T-helper 1 cell treated with Interleukin-12 subunit alpha and Interleukin-12 subunit beta and Interleukin-4 antibody, amounts not matched to agents 30 μg/mL and 1 μg/mL, for 36 hours (primary cell): Measurements from ENCODE around the gene GPS1.

Experiments used
- H3K27ac Mint-ChIP-seq: one replicate; pipeline ENCODE4 v1.8.0; 2021; ENCODE audit warnings: mild to moderate bottlenecking, mixed read lengths
- H3K27me3 Mint-ChIP-seq: one replicate; pipeline ENCODE4 v1.8.0; 2021; ENCODE audit warnings: low read depth, mixed read lengths
- H3K36me3 Mint-ChIP-seq: one replicate; pipeline ENCODE4 v1.8.0; 2021; ENCODE audit warnings: low read depth, mixed read lengths
- H3K4me1 Mint-ChIP-seq: one replicate; pipeline ENCODE4 v1.8.0; 2021; ENCODE audit warnings: low read depth, mixed read lengths
- H3K4me3 Mint-ChIP-seq: one replicate; pipeline ENCODE4 v1.8.0; 2021; ENCODE audit warnings: mild to moderate bottlenecking, moderate library complexity, mixed read lengths
- H3K9me3 Mint-ChIP-seq: one replicate; pipeline ENCODE4 v1.8.0; 2021; ENCODE audit warnings: mixed read lengths

The GPS1 gene

DNA sequence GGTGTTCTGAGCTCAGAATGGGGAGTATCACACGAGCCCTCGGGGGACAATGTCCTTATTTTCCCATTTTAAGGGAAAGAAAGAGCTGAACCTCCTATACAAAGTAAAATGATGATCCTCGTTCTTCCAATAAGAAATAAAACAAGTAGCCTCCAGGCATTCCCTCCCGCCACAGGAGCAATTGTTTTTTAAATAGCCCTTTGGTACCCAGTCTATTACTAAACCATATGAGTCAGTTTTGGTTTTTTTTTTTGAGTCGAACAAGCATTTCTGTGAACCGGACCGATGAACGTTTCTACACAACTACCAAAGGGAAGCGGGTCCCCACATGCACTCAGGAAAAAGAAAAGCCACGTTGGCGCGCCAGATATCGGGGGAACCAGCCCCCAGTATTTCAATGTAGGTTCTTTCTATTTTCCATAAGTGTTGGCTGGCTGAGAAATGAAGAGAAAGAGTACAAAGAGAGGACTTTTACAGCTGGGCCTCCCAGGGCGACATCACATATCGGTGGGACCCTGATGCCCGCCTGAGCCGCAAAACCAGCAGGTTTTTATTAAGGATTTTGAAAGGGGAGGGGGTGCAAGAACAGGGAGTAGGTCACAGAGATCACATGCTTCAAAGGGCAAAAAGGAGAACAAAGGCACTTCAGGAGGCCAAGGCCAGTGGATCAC lies 10.4 kb upstream of the GPS1 start:
- no peaks in the 10 kb centered on the region for H3K9me3 Mint-ChIP-seq
- peaks cover 11% of the 10 kb centered on the region for H3K4me1 Mint-ChIP-seq
- no peaks in the 10 kb centered on the region for H3K36me3 Mint-ChIP-seq
- H3K4me3 Mint-ChIP-seq = no peak overlapping the region
- H3K27me3 Mint-ChIP-seq = peaks cover 4% of the 10 kb centered on the region
- no peak overlapping the region for H3K27ac Mint-ChIP-seq

DNA sequence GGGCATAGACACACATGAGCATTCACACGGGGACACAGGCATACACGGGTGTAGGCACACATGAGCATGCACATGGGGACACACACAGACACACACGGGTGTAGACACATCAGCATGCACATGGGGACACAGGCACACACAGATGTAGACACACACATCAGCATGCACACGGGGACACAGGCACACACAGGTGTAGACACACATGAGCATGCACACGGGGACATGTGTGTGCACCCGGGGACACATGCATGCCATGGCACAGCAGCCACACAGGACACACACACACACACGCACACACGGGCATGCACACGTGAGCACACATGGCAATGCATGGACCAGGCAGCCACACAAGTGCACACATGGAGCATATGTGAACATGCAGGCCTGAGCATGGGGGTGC lies 9.0 kb upstream of the GPS1 start:
- Mint-ChIP-seq H3K27ac (no peak overlapping the region), H3K9me3 (no peaks in the 10 kb centered on the region), H3K36me3 (peaks cover 3% of the 10 kb centered on the region), H3K4me1 (peaks cover 13% of the 10 kb centered on the region), H3K27me3 (peaks cover 4% of the 10 kb centered on the region), H3K4me3 (no peak overlapping the region)

DNA sequence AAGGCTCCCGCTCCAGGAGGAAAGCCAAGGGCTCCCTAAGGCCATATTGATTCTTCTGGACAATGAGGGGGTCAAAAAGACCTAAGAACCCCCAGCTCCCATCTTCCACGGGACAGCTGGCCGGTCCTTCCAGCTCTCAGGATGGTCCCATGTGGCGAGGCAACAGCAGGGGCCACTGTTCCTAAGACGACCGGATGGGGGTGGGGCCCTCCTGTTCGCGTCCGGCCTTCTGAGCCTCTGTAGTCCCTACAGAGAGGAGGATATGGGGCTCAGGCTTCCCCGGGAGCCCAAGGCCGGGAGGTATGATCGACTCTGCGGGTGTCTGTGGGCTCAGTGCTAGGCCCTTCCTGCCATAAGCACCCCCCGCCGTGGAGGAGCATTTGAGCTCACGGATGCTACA lies 8.2 kb upstream of the GPS1 start:
- Mint-ChIP-seq H3K27me3 (no peaks in the 10 kb centered on the region), H3K4me1 (peaks cover 10% of the 10 kb centered on the region), H3K4me3 (no peak overlapping the region), H3K27ac (no peak overlapping the region), H3K9me3 (no peaks in the 10 kb centered on the region), H3K36me3 (peaks cover 5% of the 10 kb centered on the region)

DNA sequence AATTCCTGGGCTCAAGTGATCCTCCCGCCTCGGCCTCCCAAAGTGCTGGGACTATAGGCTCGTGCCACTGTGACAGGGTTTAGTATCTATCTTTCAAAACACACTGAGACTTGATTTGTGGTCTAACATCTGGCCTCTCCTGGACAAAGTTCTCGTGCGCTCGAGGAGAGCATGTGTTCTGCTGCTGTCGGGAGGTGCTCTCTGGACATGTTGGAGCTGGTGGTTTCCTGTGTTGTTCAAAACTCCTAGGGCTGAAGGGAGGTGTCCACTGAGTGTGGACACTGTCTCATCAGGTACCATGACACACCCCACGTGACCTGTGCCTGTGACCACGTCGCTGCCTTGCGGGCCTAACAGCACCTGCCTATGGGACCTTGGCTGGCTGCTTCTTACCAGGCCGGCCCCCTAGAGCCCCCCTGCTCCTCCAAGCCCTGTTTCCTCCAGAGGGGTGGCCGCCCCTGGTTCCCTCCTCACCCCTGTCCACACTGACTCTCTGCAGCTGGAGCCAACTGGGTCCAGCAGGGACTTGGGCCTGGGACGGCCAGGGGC lies 5.7 kb upstream of the GPS1 start:
- Mint-ChIP-seq H3K4me3 (no peak overlapping the region), H3K27me3 (no peaks in the 10 kb centered on the region), H3K27ac (no peak overlapping the region), H3K4me1 (peaks cover 9% of the 10 kb centered on the region), H3K36me3 (peaks cover 5% of the 10 kb centered on the region), H3K9me3 (no peaks in the 10 kb centered on the region)

DNA sequence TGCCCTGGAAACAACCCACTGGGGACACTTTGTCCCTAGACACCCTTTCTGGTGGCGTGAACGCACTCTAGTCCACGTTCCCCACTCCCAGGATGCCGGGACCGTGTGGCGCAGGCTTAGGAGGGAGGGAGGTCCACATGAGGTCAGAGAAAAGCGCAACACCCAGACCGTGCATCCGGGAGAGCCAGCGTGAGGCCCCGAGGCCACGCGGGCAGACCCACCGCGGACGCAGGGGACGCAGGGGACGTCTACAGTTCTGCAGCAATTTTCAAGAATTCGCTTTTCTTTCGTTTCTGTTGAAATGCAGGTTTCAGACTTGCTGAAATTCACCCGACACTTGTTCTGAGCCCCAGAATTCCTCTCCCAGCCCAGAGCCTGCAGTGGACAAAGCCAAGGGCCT lies 4.8 kb upstream of the GPS1 start:
- H3K27me3 Mint-ChIP-seq = no peaks in the 10 kb centered on the region
- H3K4me3 Mint-ChIP-seq = no peak overlapping the region
- H3K27ac Mint-ChIP-seq = no peak overlapping the region
- peaks cover 9% of the 10 kb centered on the region for H3K4me1 Mint-ChIP-seq
- no peaks in the 10 kb centered on the region for H3K9me3 Mint-ChIP-seq
- peaks cover 5% of the 10 kb centered on the region for H3K36me3 Mint-ChIP-seq

DNA sequence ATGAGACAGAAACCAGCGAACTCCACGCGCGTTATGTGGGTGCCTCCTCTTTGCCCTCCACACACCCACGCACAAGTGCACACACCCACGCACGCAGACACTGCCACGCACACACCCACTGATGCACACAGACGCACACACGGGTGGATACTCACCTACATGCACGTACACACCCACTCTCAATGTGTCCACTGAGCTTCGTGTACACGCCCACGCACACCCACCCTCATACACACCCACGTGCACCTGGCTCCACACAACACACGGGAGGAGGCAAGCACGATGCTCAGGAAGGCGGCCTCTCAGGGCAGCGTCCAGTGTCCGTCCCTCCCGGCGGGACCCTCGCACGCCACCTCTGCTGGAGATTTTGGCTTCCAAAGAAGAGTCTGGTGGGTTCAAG lies 4.3 kb upstream of the GPS1 start:
- H3K27ac Mint-ChIP-seq = no peak overlapping the region

DNA sequence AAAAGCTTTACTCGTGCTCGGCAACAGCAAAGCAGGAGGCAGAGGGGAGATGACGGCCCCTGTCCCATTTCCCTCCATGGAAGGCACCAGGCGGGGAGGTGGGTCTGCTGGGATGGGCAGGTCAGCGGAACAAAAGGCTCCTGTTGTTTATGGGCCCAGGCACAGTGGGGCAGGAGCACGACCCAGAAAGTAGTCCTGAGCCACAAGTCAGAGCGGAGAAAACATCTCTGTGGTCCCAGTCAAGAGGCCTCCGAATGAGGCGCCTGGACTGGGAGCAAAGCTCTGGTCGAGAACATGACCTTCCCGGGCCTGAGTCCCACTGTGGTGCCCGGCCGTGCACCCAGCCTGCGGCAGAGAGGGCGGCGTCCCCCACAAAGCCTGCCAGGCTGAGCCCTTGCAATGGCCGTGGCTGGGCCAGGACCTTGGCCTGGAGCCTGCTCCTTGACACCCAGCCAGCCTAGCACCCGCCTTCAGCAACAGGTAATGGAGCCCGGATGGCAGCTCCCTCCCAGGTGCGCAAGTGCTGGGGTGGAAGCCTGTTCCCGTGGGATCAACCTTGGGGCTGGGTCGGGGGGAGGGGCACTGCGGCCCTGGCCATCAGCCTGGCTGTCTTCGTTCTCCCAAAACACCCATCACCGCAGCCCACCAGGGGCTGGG lies 3.7 kb upstream of the GPS1 start:
- Mint-ChIP-seq H3K36me3 (peaks cover 5% of the 10 kb centered on the region), H3K27me3 (no peaks in the 10 kb centered on the region), H3K4me3 (peak overlapping the region; percentile 40), H3K9me3 (no peaks in the 10 kb centered on the region), H3K27ac (no peak overlapping the region), H3K4me1 (peaks cover 9% of the 10 kb centered on the region)

More for the DNA sequence above, 4.3 kb upstream of the GPS1 start:
- H3K9me3 Mint-ChIP-seq = no peaks in the 10 kb centered on the region
- peaks cover 9% of the 10 kb centered on the region for H3K4me1 Mint-ChIP-seq
- H3K36me3 Mint-ChIP-seq = peaks cover 5% of the 10 kb centered on the region
- H3K4me3 Mint-ChIP-seq = peak overlapping the region; percentile 40
- H3K27me3 Mint-ChIP-seq = no peaks in the 10 kb centered on the region

DNA sequence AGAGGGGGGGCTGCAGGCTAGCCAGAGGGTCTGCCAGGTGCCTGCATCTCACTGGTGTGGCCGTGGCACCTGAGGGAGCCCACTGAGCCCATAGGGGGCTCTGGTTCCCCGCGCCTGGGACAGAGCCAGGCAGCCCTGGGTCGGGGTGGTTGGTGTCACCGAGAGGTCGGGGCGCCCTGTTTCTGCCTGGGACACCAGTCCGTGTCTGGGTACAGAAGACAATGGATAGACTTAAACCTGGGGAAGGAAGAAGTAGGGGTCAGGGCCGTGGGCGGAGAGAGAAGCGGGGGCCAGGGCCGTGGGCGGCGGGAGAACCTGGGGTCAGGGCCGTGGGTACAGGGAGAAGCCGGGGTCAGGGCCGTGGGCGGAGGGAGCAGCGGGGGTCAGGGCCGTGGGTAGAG lies 3.1 kb upstream of the GPS1 start:
- Mint-ChIP-seq H3K4me3 (no peak overlapping the region), H3K27ac (no peak overlapping the region), H3K4me1 (peaks cover 11% of the 10 kb centered on the region), H3K9me3 (no peaks in the 10 kb centered on the region), H3K36me3 (peaks cover 5% of the 10 kb centered on the region), H3K27me3 (no peaks in the 10 kb centered on the region)

DNA sequence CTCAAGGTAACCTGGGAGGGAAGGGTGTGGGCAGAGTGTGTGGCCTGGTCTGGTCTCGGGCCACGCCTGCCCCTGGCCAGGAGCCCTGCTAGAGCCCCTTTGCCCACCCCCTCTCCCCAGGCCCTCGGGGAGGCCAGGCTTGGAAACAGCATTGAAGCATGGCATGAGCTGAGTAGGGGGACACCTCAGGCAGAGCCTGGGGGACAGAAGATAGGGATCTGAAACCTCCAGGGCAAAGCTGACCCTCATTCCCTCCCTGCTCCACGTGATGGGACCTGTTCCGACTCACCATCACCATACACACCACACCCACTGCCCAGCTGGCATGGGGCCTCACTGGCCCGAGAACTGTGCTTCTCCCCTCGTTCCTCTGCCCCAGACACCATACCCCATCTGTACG lies 2.6 kb upstream of the GPS1 start:
- H3K4me3 Mint-ChIP-seq = no peak overlapping the region
- no peaks in the 10 kb centered on the region for H3K27me3 Mint-ChIP-seq
- no peaks in the 10 kb centered on the region for H3K9me3 Mint-ChIP-seq
- peaks cover 11% of the 10 kb centered on the region for H3K4me1 Mint-ChIP-seq
- peaks cover 5% of the 10 kb centered on the region for H3K36me3 Mint-ChIP-seq
- no peak overlapping the region for H3K27ac Mint-ChIP-seq

DNA sequence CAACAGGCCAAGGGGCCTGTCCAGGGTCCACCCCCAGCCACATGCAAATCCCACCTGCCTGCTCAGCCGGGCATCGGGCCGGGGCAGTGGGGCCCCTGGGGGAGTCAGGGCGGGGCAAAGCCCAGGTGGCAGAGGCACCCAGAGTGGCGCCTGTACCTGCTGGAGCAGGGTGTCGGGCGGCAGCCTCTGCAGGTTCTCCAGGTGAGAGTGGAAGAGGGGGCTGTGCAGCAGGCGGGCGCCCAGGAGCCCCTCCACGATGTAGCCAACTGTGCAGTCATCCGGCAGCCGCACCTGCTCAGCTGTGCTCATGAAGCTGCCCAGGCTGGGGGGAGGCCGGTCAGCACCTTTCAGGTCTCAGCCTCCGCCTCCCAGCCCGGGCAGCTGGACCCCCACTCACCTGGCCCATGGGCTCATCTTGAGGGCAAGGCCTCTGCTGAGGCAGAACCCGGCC lies 2.2 kb upstream of the GPS1 start:
- Mint-ChIP-seq H3K9me3 (no peaks in the 10 kb centered on the region), H3K27ac (peak overlapping the region; percentile 31), H3K4me1 (peaks cover 11% of the 10 kb centered on the region), H3K36me3 (peaks cover 5% of the 10 kb centered on the region), H3K27me3 (no peaks in the 10 kb centered on the region), H3K4me3 (no peak overlapping the region)

DNA sequence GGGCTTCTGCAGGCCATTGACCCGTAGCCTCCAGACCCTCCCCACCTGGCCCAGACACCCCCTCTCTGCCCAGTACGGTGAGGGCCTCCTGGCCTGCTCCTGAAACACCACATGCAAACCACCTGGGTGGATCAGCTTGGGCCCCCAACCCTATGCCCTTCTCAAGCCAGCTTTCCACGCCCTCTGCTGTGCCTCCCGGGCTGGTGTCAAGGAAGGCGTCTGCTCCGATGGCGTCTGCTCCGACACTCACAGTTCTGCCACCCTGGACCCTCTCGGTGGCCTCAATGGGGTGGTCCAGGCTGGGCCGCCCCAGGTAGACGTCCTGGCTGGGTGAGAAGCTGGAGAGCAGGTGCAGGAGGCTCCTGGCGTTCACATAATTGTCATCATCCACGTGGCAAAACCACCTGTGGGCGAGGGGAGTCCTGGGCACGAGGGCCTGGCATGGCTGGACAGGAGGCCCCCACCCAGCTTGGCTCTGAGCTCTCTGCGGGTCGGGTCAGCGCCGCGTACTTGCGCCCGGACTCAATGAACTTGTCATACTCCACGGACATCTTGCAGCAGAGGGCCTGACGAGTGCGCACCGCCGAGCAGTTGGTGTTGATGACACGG lies 1.4 kb upstream of the GPS1 start:
- no peak overlapping the region for H3K27ac Mint-ChIP-seq

DNA sequence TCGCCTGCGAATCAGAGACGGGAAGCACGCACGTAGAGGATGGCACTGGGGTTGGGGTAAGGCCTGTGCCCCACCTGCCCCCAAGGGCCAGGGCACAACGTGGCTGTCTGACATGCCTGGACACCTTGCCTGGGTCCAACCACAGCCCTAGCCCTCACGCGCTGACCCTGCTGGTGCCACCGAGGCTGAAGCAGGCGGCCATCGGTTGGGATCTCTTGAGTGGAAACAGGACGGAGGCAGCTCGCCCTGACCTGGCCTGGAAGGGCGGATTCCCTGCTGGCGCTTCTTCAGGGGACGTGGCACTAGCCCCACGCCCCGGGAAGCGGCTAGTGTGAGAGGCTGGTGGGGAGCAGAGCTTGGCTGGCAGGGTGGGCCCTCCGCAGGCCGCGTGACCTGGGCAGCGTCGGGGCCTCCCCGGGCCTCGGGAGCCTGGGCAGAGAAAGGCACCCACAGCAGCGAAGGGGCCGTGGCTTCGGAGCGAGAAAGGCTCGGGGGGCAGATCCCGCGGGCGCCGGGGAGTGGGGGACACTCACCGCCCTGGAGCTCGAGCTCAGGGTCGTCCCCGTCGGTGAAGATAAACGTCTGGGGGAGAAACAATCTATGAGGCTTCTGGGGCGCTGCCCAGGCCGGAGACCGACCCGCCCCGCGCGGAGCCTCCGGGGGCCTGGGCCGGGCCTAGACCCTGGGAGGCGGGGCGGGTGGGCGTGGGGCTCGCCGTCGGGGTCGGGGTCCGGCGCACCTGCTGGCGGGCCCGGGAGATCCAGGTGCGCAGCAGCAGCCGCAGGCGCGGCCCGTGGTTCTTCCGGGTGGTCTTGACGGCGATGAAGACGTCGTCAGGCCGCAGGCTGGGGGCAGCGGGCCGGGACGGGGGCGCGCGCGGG lies 697 bp upstream of the GPS1 start:
- peaks cover 5% of the 10 kb centered on the region for H3K36me3 Mint-ChIP-seq
- H3K27me3 Mint-ChIP-seq = no peaks in the 10 kb centered on the region

More for the DNA sequence above, 1.4 kb upstream of the GPS1 start:
- H3K4me1 Mint-ChIP-seq = peaks cover 11% of the 10 kb centered on the region
- H3K27me3 Mint-ChIP-seq = no peaks in the 10 kb centered on the region
- peaks cover 5% of the 10 kb centered on the region for H3K36me3 Mint-ChIP-seq
- peak overlapping the region; percentile 88 for H3K4me3 Mint-ChIP-seq
- no peaks in the 10 kb centered on the region for H3K9me3 Mint-ChIP-seq

DNA sequence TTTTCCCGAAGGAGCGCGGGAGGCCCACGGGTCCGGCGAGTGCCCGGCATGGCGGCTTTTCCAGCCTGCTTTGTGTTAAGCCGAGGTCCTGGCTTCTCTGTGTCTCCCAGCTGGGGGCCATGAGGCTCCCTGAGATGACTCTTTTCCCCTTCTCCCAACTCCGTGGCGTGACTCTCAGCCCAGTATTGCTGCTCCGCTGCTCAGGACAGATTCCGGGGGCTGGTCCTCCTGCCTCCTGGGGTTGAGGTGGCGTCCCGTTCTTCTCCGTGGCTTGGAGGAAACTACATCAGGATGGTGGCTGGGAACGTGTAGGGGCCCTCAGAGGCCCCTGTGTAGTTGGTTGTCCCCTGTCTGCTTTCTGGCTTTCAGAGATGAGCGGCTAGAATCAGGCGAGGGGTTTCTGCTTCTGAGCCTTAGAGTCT lies 951 bp downstream of the GPS1 start:
- peaks cover 8% of the 10 kb centered on the region for H3K4me1 Mint-ChIP-seq
- peaks cover 2% of the 10 kb centered on the region for H3K36me3 Mint-ChIP-seq
- H3K4me3 Mint-ChIP-seq = peak overlapping the region; percentile 70
- no peak overlapping the region for H3K27ac Mint-ChIP-seq
- H3K27me3 Mint-ChIP-seq = no peaks in the 10 kb centered on the region
- no peaks in the 10 kb centered on the region for H3K9me3 Mint-ChIP-seq

More for the DNA sequence above, 697 bp upstream of the GPS1 start:
- Mint-ChIP-seq H3K27ac (peak overlapping the region; percentile 88), H3K9me3 (no peaks in the 10 kb centered on the region), H3K4me3 (peak overlapping the region; percentile 88), H3K4me1 (peaks cover 11% of the 10 kb centered on the region)

DNA sequence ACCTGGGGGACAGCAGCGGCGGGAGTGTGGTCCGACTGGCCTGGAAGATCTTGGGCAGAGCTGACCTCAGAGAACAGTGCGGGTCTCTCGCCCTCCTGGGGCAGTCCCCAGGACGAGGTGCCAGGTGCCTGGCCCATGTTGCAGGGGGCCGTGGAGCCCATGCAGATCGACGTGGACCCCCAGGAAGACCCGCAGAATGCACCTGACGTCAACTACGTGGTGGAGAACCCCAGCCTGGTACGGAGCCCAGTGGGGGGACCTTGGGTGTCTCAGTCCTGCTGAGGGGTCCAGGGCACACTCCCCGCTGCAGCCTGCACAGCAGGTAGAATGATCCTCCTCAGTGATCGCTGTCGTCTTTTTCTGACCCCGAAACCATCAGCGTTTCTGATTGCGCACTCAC lies 1.4 kb downstream of the GPS1 start:
- H3K27ac Mint-ChIP-seq = peak overlapping the region; percentile 20
- H3K4me3 Mint-ChIP-seq = peak overlapping the region; percentile 70
- H3K36me3 Mint-ChIP-seq = peaks cover 3% of the 10 kb centered on the region
- H3K4me1 Mint-ChIP-seq = peaks cover 7% of the 10 kb centered on the region
- H3K9me3 Mint-ChIP-seq = no peaks in the 10 kb centered on the region
- no peaks in the 10 kb centered on the region for H3K27me3 Mint-ChIP-seq
